ENCODE data around the gene FAT2.
"Not testable (repeated sequence)": the region's sequence is repeated elsewhere in the genome, so short reads cannot be mapped to it uniquely, and the experiment has no call there.

Gene FAT2

GRCh38 chr5:151581347-151581746 is 9.8 kb downstream of the FAT2 start:
- no peak for DNase-seq

GRCh38 chr5:151580858-151581257 is 10.3 kb downstream of the FAT2 start:
- DNase-seq: no peak

- DNase-seq: no peak
Observed at GRCh38 chr5:151580239-151580638, 10.9 kb downstream of the FAT2 start.

GRCh38 chr5:151579146-151579545 is 12.0 kb downstream of the FAT2 start:
- DNase-seq: not testable (repeated sequence)

GRCh38 chr5:151578326-151579025 is 12.7 kb downstream of the FAT2 start:
- no peak for DNase-seq

GRCh38 chr5:151577566-151577965 is 13.6 kb downstream of the FAT2 start:
- peak; percentile 12 to 19 for DNase-seq

- no peak for DNase-seq
Observed at GRCh38 chr5:151574444-151574996, 16.6 kb downstream of the FAT2 start.

- DNase-seq: no peak
Observed at GRCh38 chr5:151572657-151573368, 18.3 kb downstream of the FAT2 start.

- no peak for DNase-seq
Observed at GRCh38 chr5:151571270-151572173, 19.6 kb downstream of the FAT2 start.

- DNase-seq: no peak
Observed at GRCh38 chr5:151570512-151571269, 20.4 kb downstream of the FAT2 start.

- no peak for DNase-seq
Observed at GRCh38 chr5:151570058-151570457, 21.1 kb downstream of the FAT2 start.

GRCh38 chr5:151569132-151570046 is 21.7 kb downstream of the FAT2 start:
- no peak for DNase-seq

- DNase-seq: no peak
Observed at GRCh38 chr5:151568036-151568435, 23.1 kb downstream of the FAT2 start.

GRCh38 chr5:151565971-151566370 is 25.2 kb downstream of the FAT2 start:
- no peak for DNase-seq

GRCh38 chr5:151562019-151562707 is 29.0 kb downstream of the FAT2 start:
- no peak for DNase-seq

- no peak for DNase-seq
Observed at GRCh38 chr5:151557951-151558350, 33.2 kb downstream of the FAT2 start.

GRCh38 chr5:151557466-151557865 is 33.7 kb downstream of the FAT2 start:
- no peak for DNase-seq

- peak; percentile 3 to 33 for DNase-seq
Observed at GRCh38 chr5:151556806-151557205, 34.3 kb downstream of the FAT2 start.

- no peak for DNase-seq
Observed at GRCh38 chr5:151555760-151556576, 35.2 kb downstream of the FAT2 start.

- DNase-seq: no peak
Observed at GRCh38 chr5:151553695-151554094, 37.4 kb downstream of the FAT2 start.
